Heart right ventricle (tissue), 16 donors: ENCODE data around the gene XPNPEP3. TPM values are rescaled to one million over a fixed set of nuclear protein-coding genes. Genes with fewer than 3 reads are reported as not detected.

ENCODE experiments used
- ATAC-seq, 8 donors: fragments of 200-7000 bp; cut with Tn5 transposase; one replicate each; pipeline ENCODE4 v1.9.1; 2020; ENCODE audit warnings: mild to moderate bottlenecking in 8 of 8, moderate library complexity in 8 of 8, moderate number of reproducible peaks in 1 of 8
- DNase-seq, 2 donors: peaks; one replicate each; pipeline ENCODE4 v3.0.0-alpha.2; 2020
- H3K27ac ChIP-seq, 10 donors: fragments of 200-600 bp; sonication (generic) in 2 of 10; one replicate each; pipeline versions ENCODE4 v1.5.0 to v1.8.0; 2020 to 2022; ENCODE audit warnings: mild to moderate bottlenecking in 3 of 10
- H3K27me3 ChIP-seq, 7 donors: fragments of 200-600 bp; one replicate each; pipeline ENCODE4 v1.8.0; 2021 to 2022; ENCODE audit warnings: mild to moderate bottlenecking in 2 of 7
- H3K36me3 ChIP-seq, 9 donors: fragments of 200-600 bp; sonication (generic) in 1 of 9; one replicate each; pipeline versions ENCODE4 v1.5.0 to v1.8.0; 2020 to 2022; ENCODE audit warnings: mild to moderate bottlenecking in 2 of 9
- H3K4me1 ChIP-seq, 9 donors: fragments of 200-600 bp; sonication (generic) in 1 of 9; one replicate each; pipeline versions ENCODE4 v1.5.0 to v1.8.0; 2020 to 2022; ENCODE audit warnings: mild to moderate bottlenecking in 4 of 9
- H3K4me3 ChIP-seq, 10 donors: fragments of 200-600 bp; sonication (generic) in 2 of 10; one replicate each; pipeline versions ENCODE4 v1.5.0 to v1.8.0; 2020 to 2022; ENCODE audit warnings: mild to moderate bottlenecking in 7 of 10, moderate library complexity in 2 of 10
- H3K9me3 ChIP-seq, 11 donors: fragments of 200-600 bp in 10 of 11; sonication (generic) in 2 of 11; one replicate each; pipeline versions ENCODE4 v1.5.0 to v1.8.0; 2013 to 2022; ENCODE audit warnings: mild to moderate bottlenecking in 2 of 11, control low read depth in 1 of 11, moderate library complexity in 1 of 11
- CTCF ChIP-seq, 9 donors: fragments of 200-600 bp; sonication (generic) in 2 of 9; IDR thresholded peaks; one replicate each; pipeline versions ENCODE4 v1.5.0 to v1.8.0; 2021 to 2022; ENCODE audit warnings: antibody characterized with exemption in 9 of 9, mild to moderate bottlenecking in 5 of 9, moderate library complexity in 1 of 9
- WGBS, 2 donors: extraction: QIAGEN DNeasy Blood & Tissue Kit; methylation state at CpG; one replicate each; pipeline ENCODE4 v1.1.7; 2013; ENCODE audit warnings: inconsistent platforms in 1 of 2; 5-methylcytosine and 5-hydroxymethylcytosine counted together
- intact Hi-C, 10 donors: fragments of 100-400 bp; cut with DNase I; formaldehyde crosslinking; loops; one replicate each; pipeline versions ENCODE4 v1.11.1 to v1.14.2; 2022
- polyA plus RNA-seq, 2 donors: library from polyadenylated mRNA; stranded (reverse); fragments of 200-250 nt; gene quantifications; one replicate each; pipeline ENCODE4 v1.2.3, GENCODE V29; 2013
- total RNA-seq, 10 donors: library from RNA; stranded (reverse); fragmentation: NEBNext Ultra II Directional in 3 of 10; extraction: Animal tissue kit (Norgen Biotek cat#: 25700) in 3 of 10; gene quantifications; one replicate each; pipeline versions ENCODE4 v1.2.1 to v1.2.4, GENCODE V29; 2021 to 2023
- donor health status: Arrhythmogenic right ventricular cardiomyopathy.
- donor health status: ischemic (EF 13 %, LVEDD 7.1; RV severe dilation, severe dysfunction).
- donor health status: healthy with polysubstance abuse.
- donor health status: DM: no; HTN: yes; CAD: no.
- donor health status: DM: no; HTN: no; CAD: no.
- donor health status: ischemic (EF 25% LVEDD 6.9; RV normal size, moderate dysfunction).
- donor health status: ischemic (EF 25% LVEDD 5.7; RV mildly dilated, moderate dysfunction).
- donor health status: healthy.
- donor health status: DM: yes; HTN: yes; CAD: no.
- donor health status: Ischemic cardiomyopathy.
- donor health status: ischemic (EF 35%, LVEDD 5.7; RV mildly dilated, moderate dysfunction).
- donor health status: nonischemic (EF 11% LVEDD 7.7; RV severe dilation, severe dysfunction).
- donor health status: DM: yes; HTN: yes; CAD: no.
- donor health status: PGD.
- donor health status: ischemic (EF 29% LVEDD 5.4; RV normal size, mild dysfunction).
- donor health status: nonischemic (EF 23%, LVEDD 6.1; RV moderate dilation, normal function).

Gene XPNPEP3
- total and polyA plus RNA-seq, 12 donors, result 3.7 to 31.7 (median 24.8) TPM

- no peak for TF ChIP-seq CTCF (IDR thresholded peaks at IDR 0.05)
- H3K36me3 ChIP-seq, result peaks cover 0 to 62% (median 26%) of the 10 kb centered on the region in 9 donors
- H3K27ac ChIP-seq, result peak overlapping the region in 1 of 10 donors; percentile 5
- no peak for DNase-seq
- no peak overlapping the region for H3K4me3 ChIP-seq
- intact Hi-C loops, result no loop called here
- H3K4me1 ChIP-seq, result peaks cover 0 to 5% (median 0%) of the 10 kb centered on the region in 9 donors
- H3K9me3 ChIP-seq, result no peaks in the 10 kb centered on the region
- 91 to 92% methylated on average over 6 of the region's 6 CpGs for WGBS, 2 donors
- H3K27me3 ChIP-seq, result no peaks in the 10 kb centered on the region
- ATAC-seq, result no peak
Observed at GRCh38 chr22:40972587-40972986, 115.6 kb downstream of the XPNPEP3 start.

DNA sequence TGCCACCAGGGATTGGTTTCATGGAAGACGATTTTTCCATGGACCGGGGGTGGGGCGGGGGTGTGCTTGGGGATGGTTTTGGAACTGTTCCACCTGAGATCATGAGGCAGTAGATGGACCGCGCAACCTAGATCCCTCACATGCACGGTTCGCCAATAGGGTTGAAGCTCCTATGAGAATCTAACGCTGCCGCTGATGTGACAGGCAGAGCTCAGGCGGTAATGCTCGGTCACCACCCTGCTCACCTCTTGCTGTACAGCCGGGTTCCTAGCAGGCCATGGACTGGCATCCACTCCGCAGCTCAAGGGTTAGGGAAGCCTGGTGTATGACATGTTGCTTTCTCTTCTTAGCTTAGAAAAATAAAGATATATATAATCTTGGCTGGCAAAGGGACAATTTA lies 116.2 kb downstream of the XPNPEP3 start:
- DNase-seq (no peak), ATAC-seq (no peak)
- H3K27me3 ChIP-seq, result no peaks in the 10 kb centered on the region
- no peak for TF ChIP-seq CTCF (IDR thresholded peaks at IDR 0.05)
- intact Hi-C loops, result no loop called here
- no peak overlapping the region for H3K27ac ChIP-seq
- no peak overlapping the region for H3K4me3 ChIP-seq
- H3K4me1 ChIP-seq, result no peaks in the 10 kb centered on the region
- H3K9me3 ChIP-seq, result no peaks in the 10 kb centered on the region
- H3K36me3 ChIP-seq, result peaks cover 0 to 56% (median 25%) of the 10 kb centered on the region in 9 donors
- WGBS, 2 donors, result 97 to 98% methylated on average over 13 of the region's 13 CpGs

DNA sequence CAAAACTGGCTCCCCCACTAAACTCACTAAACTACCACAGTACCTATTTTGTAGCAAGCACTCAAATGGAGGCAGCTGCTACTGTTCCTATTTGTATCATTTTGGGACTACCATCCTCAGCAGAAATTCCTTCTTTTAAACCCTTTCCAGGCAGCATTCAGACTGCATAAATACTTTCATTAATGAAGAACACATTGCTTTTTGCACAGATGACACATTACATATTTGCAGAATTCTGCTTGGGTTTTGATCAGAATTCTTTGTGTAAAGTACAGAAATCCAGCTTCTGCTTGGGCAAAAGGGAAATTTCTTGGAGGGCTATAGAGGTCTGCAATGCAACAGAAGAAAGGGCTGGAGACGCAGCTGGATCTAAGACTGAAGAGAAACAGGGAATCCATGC lies 118.4 kb downstream of the XPNPEP3 start:
- TF ChIP-seq CTCF (IDR thresholded peaks at IDR 0.05), result no peak
- no peaks in the 10 kb centered on the region for H3K27me3 ChIP-seq
- no peak for ATAC-seq
- 80 to 81% methylated on average over 1 of the region's 1 CpG for WGBS, 2 donors
- no peaks in the 10 kb centered on the region for H3K9me3 ChIP-seq
- no peak overlapping the region for H3K4me3 ChIP-seq
- no peak for DNase-seq
- intact Hi-C loops, result no loop called here
- no peak overlapping the region for H3K27ac ChIP-seq
- H3K4me1 ChIP-seq, result no peaks in the 10 kb centered on the region
- peaks cover 0 to 34% (median 11%) of the 10 kb centered on the region in 9 donors for H3K36me3 ChIP-seq

DNA sequence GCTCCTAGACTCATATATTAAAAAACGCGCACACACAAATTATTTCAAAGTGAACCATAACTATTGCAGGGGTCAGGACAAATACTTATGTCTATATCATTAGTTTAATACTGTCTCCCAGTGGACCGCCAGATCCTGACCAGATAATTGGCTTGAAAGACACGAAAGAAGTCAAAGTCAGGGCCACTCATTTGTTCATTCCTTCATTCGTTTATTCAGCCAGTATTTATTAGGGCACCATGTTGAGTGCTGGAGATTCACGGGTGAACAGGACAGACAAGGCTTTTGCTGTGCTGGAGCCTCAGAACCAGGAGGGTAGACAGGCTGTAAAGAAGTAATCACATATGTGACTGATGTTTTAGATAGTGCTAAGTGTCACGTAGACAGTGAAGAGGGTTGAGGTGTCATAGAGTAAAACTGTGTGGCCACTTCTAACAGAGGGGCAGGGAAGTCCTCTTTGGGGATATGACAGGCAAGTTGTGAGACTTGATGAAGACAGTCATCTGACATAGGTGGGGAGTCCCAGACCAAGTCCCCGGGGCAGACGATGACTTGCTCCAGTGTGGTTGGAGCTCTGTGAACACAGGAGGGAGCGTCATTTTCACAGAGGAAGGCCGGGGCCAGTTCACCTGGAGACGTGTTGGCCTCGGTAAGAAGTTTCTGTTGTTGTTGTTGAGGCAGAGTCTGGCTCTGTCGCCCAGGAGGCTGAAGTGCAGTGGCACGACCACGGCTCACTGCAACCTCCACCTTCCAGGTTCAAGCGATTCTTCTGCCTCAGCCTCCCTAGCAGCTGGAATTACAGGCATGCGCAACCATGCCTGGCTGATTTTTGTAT lies 120.1 kb downstream of the XPNPEP3 start:
- Histone ChIP-seq H3K4me1 (peaks cover 0 to under 1% (median 0%) of the 10 kb centered on the region in 9 donors), H3K27me3 (no peaks in the 10 kb centered on the region), H3K4me3 (no peak overlapping the region), H3K9me3 (no peaks in the 10 kb centered on the region), H3K27ac (no peak overlapping the region), H3K36me3 (peaks cover 0 to 17% (median 9%) of the 10 kb centered on the region in 9 donors)
- intact Hi-C loops, result no loop called here
- no peak for TF ChIP-seq CTCF (IDR thresholded peaks at IDR 0.05)
- DNase-seq (no peak), ATAC-seq (no peak)
- 90 to 91% methylated on average over 18 of the region's 18 CpGs for WGBS, 2 donors
